BJ (cell line): ENCODE measurements around the gene ABHD4. TPM values are rescaled to one million over a fixed set of nuclear protein-coding genes. Genes with fewer than 3 reads are reported as not detected.

Experiments
- CTCF ChIA-PET: fragments of 350-600 bp; formaldehyde crosslinking; extraction: SDS; loops from one replicate; lab custom pipeline; 2021; ENCODE audit warnings: antibody characterized with exemption, inconsistent platforms; lab: Yijun Ruan, JAX
- POLR2A ChIA-PET: fragments of 300-600 bp; sonication (Branson Sonifier 250); formaldehyde crosslinking; extraction: SDS; loops from one replicate; lab custom pipeline; 2021; ENCODE audit warnings: antibody characterized with exemption; lab: Charles Lee
- DNase-seq: peaks from one replicate; pipeline ENCODE4 v3.0.0-alpha.2; 2011; ENCODE audit warnings: low read depth
- H3K27me3 ChIP-seq: 2 replicates; pipeline ENCODE4 v1.6.0; 2011; ENCODE audit warnings: low read length; ENCODE audit not compliant: control insufficient read depth, insufficient read depth
- H3K36me3 ChIP-seq: 2 replicates; pipeline ENCODE4 v1.5.1; 2011; ENCODE audit warnings: low read length; ENCODE audit not compliant: control insufficient read depth, insufficient read depth
- H3K4me3 ChIP-seq: 2 replicates; pipeline ENCODE4 v1.5.1; 2011; ENCODE audit warnings: low read depth, mild to moderate bottlenecking, control low read depth, low read length
- polyA plus RNA-seq: library from polyadenylated mRNA; depleted of rRNA; stranded (reverse); fragments of >200 nt; gene quantifications from 2 replicates; pipeline ENCODE4 v1.2.3, GENCODE V29; 2011
- TF ChIP-seq, protein P1 (sequence below): IDR thresholded peaks from 2 replicates; pipeline ENCODE4 v1.5.1; 2011; ENCODE audit warnings: low read depth, mild to moderate bottlenecking, control low read depth, inconsistent platforms, low read length, moderate library complexity; ENCODE audit not compliant: insufficient read depth

The ABHD4 gene
- polyA plus RNA-seq, 1 experiment = 115 TPM

DNA sequence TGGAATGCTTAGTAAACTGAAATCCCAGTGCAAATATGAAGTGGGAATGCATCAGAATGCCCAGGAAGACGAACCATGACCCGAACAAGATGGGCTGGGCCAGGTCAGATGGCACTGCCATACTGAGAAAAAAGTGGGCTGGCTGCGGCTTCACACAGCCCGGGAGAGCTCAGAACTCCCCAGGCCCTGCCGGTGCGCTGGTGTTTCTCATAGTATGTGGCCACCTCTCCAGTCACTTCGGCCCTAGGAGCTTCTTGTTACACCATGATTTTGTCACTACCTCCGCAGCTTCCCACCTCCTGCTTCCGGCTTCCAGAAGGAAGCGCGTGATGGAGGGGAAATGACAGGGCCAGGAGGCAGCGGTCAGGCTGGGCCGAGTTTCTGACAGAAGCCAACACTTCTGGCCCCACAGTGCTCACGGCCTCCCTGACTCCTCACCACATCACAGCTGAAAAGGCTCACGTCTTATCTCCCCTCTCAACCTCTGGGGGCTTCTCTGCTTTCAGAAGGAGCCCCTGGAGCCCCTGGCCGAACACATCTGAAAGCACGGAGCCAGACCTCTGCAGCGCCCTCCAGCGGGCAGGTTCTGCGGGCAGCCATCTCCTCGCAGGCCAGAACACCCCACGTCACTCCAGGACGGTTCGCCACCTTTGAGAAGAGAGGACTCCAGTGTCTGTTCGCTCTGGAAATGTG, 39.7 kb upstream of the ABHD4 start:
- Histone ChIP-seq H3K4me3 (no peak overlapping the region), H3K27me3 (no peaks in the 10 kb centered on the region), H3K36me3 (no peaks in the 10 kb centered on the region)
- DNase-seq = no peak
- CTCF ChIA-PET = interaction anchor here (0.7 to 3.9 kb wide), 8 partner anchors 9 to 297 kb away, joined by 3 to 23 read pairs (median 4); no protein-coding TSS in a partner anchor
- TF ChIP-seq, protein P1, sequence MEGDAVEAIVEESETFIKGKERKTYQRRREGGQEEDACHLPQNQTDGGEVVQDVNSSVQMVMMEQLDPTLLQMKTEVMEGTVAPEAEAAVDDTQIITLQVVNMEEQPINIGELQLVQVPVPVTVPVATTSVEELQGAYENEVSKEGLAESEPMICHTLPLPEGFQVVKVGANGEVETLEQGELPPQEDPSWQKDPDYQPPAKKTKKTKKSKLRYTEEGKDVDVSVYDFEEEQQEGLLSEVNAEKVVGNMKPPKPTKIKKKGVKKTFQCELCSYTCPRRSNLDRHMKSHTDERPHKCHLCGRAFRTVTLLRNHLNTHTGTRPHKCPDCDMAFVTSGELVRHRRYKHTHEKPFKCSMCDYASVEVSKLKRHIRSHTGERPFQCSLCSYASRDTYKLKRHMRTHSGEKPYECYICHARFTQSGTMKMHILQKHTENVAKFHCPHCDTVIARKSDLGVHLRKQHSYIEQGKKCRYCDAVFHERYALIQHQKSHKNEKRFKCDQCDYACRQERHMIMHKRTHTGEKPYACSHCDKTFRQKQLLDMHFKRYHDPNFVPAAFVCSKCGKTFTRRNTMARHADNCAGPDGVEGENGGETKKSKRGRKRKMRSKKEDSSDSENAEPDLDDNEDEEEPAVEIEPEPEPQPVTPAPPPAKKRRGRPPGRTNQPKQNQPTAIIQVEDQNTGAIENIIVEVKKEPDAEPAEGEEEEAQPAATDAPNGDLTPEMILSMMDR = peak; percentile 26; the same call in 1 of the 2 replicates
- POLR2A ChIA-PET = interaction anchor here (0.6 kb wide), 1 partner anchor 264 kb away, joined by 14 read pairs; no protein-coding TSS in a partner anchor

DNA sequence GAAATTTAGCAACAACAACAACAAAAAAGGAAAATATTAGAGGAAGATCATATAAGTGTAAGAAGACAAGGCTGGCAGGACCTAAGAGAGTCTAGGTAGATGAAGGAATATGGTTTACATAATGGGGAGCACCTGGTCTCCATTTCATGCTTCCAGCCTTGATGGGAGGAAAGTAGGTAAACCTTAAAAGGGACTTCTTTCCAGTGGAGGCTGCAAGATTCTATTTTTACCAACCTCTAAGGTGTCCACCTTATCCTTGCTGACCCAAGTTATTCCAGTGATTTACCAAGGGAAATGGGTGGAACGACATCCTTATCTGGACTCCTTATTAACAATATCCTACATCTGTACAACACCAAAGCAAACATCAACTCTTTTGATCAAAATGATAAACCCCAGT, 39.1 kb upstream of the ABHD4 start:
- CTCF ChIA-PET = interaction anchor here (0.8 to 3.9 kb wide), 7 partner anchors 12 to 296 kb away, joined by 3 to 23 read pairs (median 8); no protein-coding TSS in a partner anchor
- Histone ChIP-seq H3K36me3 (no peaks in the 10 kb centered on the region), H3K4me3 (no peak overlapping the region), H3K27me3 (no peaks in the 10 kb centered on the region)
- TF ChIP-seq, protein P1 = no peak; the same call in 1 of the 2 replicates
- POLR2A ChIA-PET = no interaction called here
- DNase-seq = no peak

DNA sequence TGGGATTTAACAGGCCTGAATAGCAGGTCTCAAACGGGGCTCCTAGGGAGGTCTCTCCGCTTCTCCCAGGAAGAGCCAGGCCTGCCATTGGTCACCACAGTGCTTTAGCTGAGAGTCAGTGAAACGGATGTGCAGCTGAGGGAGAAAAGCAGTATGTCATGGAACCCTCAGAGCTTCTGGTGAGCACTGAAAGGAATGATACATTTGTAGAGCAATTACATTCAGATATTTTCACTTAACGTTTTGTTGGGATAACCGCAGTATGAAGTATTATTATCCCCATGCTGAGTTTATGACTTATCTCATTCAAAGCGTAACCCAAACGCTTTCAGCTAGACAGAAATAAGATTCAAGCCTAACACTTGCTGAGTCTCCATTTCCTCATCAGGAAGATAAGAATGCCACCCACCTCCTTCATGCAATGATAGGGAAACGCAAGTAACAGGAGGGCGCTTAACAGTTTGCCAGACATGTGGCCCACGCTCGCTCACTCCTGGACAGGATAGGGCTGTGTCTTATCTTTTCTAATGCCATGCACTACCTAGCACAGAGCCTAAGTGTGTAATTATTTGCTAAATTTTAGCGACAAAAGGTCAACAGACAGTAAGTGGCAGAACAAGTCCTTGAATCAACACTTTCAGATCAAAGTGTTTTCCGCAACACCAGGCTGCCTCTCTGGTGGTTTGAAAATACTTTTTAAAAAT, 37.3 kb upstream of the ABHD4 start:
- DNase-seq = no peak
- TF ChIP-seq, protein P1 = no peak
- CTCF ChIA-PET = interaction anchor here (0.7 to 3.9 kb wide), 13 partner anchors 10 to 336 kb away, joined by 3 to 23 read pairs (median 8); no protein-coding TSS in a partner anchor

DNA sequence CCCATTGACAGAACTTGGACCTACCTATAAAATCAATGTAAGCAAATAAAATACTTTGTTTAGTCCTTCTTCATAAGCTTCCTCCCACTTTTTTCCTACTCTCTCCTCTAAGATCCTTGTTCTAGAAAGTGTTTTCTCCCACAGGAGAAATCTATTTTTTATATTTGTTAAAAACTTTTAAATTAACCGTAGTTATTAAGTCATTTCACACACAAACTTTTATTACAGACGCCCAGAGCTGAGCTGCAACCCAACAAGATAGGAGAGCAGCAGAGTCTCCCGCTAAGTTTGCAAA, 36.8 kb upstream of the ABHD4 start:
- H3K27me3 ChIP-seq = no peaks in the 10 kb centered on the region
- no peak for DNase-seq
- POLR2A ChIA-PET = no interaction called here
- no peaks in the 10 kb centered on the region; the same call in 1 of the 2 replicates for H3K36me3 ChIP-seq
- no peak overlapping the region for H3K4me3 ChIP-seq
- CTCF ChIA-PET = interaction anchor here (0.6 to 3.9 kb wide), 9 partner anchors 9 to 426 kb away, joined by 3 to 23 read pairs (median 8); no protein-coding TSS in a partner anchor
- TF ChIP-seq, protein P1 = no peak

More for the DNA sequence above, 37.3 kb upstream of the ABHD4 start:
- Histone ChIP-seq H3K36me3 (no peaks in the 10 kb centered on the region; the same call in 1 of the 2 replicates), H3K4me3 (no peak overlapping the region), H3K27me3 (no peaks in the 10 kb centered on the region)
- POLR2A ChIA-PET = no interaction called here
